Measurements from ENCODE around the gene CELF5. TPM values are rescaled to one million over a fixed set of nuclear protein-coding genes. Genes with fewer than 3 reads are reported as not detected.

CELF5 gene
- total RNA-seq, 2 donors from 2014 or later: 0.36 to 0.80 TPM

GRCh38 chr19:3322199-3322978 is 97.9 kb downstream of the CELF5 start:
- intact Hi-C loops (cut with DNase I): no loop called here

GRCh38 chr19:3323026-3323425 is 98.6 kb downstream of the CELF5 start:
- H3K4me1 ChIP-seq (replicated peaks): no peaks in the 10 kb centered on the region
- no peak overlapping the region for H3K27ac ChIP-seq
- WGBS: 52% methylated on average over 2 of the region's 2 CpGs
- no peak overlapping the region for H3K4me3 ChIP-seq
- no peaks in the 10 kb centered on the region for H3K9me3 ChIP-seq
- no peaks in the 10 kb centered on the region for H3K36me3 ChIP-seq
- no peak for DNase-seq (ENCODE audit: low spot score)
- no peak for TF ChIP-seq POLR2AphosphoS5 (IDR thresholded peaks at IDR 0.05)
- no peak for TF ChIP-seq POLR2A (IDR thresholded peaks at IDR 0.05)
- TF ChIP-seq, protein P1, sequence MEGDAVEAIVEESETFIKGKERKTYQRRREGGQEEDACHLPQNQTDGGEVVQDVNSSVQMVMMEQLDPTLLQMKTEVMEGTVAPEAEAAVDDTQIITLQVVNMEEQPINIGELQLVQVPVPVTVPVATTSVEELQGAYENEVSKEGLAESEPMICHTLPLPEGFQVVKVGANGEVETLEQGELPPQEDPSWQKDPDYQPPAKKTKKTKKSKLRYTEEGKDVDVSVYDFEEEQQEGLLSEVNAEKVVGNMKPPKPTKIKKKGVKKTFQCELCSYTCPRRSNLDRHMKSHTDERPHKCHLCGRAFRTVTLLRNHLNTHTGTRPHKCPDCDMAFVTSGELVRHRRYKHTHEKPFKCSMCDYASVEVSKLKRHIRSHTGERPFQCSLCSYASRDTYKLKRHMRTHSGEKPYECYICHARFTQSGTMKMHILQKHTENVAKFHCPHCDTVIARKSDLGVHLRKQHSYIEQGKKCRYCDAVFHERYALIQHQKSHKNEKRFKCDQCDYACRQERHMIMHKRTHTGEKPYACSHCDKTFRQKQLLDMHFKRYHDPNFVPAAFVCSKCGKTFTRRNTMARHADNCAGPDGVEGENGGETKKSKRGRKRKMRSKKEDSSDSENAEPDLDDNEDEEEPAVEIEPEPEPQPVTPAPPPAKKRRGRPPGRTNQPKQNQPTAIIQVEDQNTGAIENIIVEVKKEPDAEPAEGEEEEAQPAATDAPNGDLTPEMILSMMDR (IDR thresholded peaks at IDR 0.05): no peak
- peaks cover 3% of the 10 kb centered on the region for H3K27me3 ChIP-seq (replicated peaks; ENCODE audit: insufficient read depth)
- intact Hi-C loops (cut with DNase I): no loop called here

More at GRCh38 chr19:3322199-3322978, 97.9 kb downstream of the CELF5 start:
- no peak for DNase-seq (ENCODE audit: low spot score)
- 82% methylated on average over 6 of the region's 6 CpGs for WGBS
- Histone ChIP-seq H3K27ac (no peak overlapping the region), H3K9me3 (no peaks in the 10 kb centered on the region), H3K4me3 (no peak overlapping the region), H3K36me3 (no peaks in the 10 kb centered on the region), H3K4me1 (replicated peaks) (no peaks in the 10 kb centered on the region), H3K27me3 (replicated peaks; ENCODE audit: insufficient read depth) (peaks cover 3% of the 10 kb centered on the region)
- TF ChIP-seq, protein P1 (IDR thresholded peaks at IDR 0.05): no peak
- TF ChIP-seq POLR2A (IDR thresholded peaks at IDR 0.05) (no peak), POLR2AphosphoS5 (IDR thresholded peaks at IDR 0.05) (no peak)

DNA sequence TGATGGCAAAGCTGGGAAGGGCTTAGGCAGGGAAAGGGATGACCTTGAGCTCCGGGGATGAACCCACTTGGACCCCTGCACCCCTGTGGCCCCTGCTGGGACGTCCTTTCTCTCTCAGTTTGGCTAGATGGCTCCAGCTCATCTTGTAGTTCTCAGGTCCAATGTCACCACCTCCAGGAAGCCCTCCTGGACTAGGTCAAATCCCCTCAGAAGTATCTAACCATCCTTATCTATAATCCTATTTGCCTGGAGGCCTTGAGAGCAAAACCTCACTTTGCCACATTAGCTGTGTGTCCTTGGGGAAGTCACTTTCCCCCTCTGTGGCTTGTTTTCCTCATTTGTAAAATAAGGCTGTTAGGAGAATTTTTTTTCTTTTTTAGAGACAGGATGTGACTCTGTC is 99.2 kb downstream of the CELF5 start:
- Histone ChIP-seq H3K4me1 (replicated peaks) (no peaks in the 10 kb centered on the region), H3K27ac (no peak overlapping the region), H3K36me3 (no peaks in the 10 kb centered on the region), H3K4me3 (no peak overlapping the region), H3K9me3 (no peaks in the 10 kb centered on the region), H3K27me3 (replicated peaks; ENCODE audit: insufficient read depth) (peaks cover 3% of the 10 kb centered on the region)
- no peak for TF ChIP-seq POLR2AphosphoS5 (IDR thresholded peaks at IDR 0.05)
- no peak for TF ChIP-seq POLR2A (IDR thresholded peaks at IDR 0.05)
- TF ChIP-seq, protein P1 (IDR thresholded peaks at IDR 0.05): no peak
- intact Hi-C loops (cut with DNase I): loop anchor here (2.0 kb wide), 1 partner anchor 149 kb away; no protein-coding TSS in a partner anchor
- no peak for DNase-seq (ENCODE audit: low spot score)
- 43% methylated on average over 2 of the region's 2 CpGs for WGBS

DNA sequence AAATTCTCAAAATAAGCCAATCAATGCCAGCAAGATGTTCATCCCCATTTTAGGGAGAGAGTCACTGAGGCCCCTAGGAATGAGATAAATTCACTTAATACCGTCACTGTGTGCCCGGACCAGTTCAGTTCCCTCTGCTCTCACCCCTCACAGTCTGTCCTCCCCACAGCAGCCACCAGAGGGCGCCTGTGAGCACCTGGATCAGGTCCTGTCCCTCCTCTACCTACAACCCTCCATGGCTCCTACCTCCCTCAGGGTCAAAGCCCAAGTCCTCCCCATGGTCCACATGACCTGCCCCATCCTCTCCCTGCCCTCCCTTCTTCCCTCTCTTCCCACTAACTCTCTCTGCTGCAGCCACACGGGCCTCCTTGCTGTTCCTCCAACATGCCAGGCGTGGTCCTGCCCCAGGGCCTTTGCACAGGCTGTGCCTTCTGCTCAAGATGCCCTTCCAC is 100.0 kb downstream of the CELF5 start:
- Histone ChIP-seq H3K36me3 (no peaks in the 10 kb centered on the region), H3K27ac (no peak overlapping the region), H3K4me1 (replicated peaks) (no peaks in the 10 kb centered on the region), H3K27me3 (replicated peaks; ENCODE audit: insufficient read depth) (peaks cover 3% of the 10 kb centered on the region), H3K4me3 (no peak overlapping the region), H3K9me3 (no peaks in the 10 kb centered on the region)
- DNase-seq (ENCODE audit: low spot score): peak; percentile 40
- TF ChIP-seq POLR2AphosphoS5 (IDR thresholded peaks at IDR 0.05): no peak
- TF ChIP-seq, protein P1 (IDR thresholded peaks at IDR 0.05): peak; percentile 29 to 62 (median 56)
- intact Hi-C loops (cut with DNase I): loop anchor here (2.0 kb wide), 1 partner anchor 148 kb away; no protein-coding TSS in a partner anchor
- WGBS: 42% methylated on average over 5 of the region's 5 CpGs

- DNase-seq (ENCODE audit: low spot score): no peak
- Histone ChIP-seq H3K36me3 (no peaks in the 10 kb centered on the region), H3K4me3 (no peak overlapping the region), H3K27me3 (replicated peaks; ENCODE audit: insufficient read depth) (no peaks in the 10 kb centered on the region), H3K27ac (no peak overlapping the region), H3K4me1 (replicated peaks) (no peaks in the 10 kb centered on the region), H3K9me3 (no peaks in the 10 kb centered on the region)
- 75% methylated on average over 1 of the region's 1 CpG for WGBS
- no peak for TF ChIP-seq POLR2AphosphoS5 (IDR thresholded peaks at IDR 0.05)
- TF ChIP-seq, protein P1 (IDR thresholded peaks at IDR 0.05): no peak
- no peak for TF ChIP-seq POLR2A (IDR thresholded peaks at IDR 0.05)
- intact Hi-C loops (cut with DNase I): loop anchor here (2.0 kb wide), 1 partner anchor 147 kb away; no protein-coding TSS in a partner anchor
These were observed 101.0 kb downstream of the CELF5 start for GRCh38 chr19:3325451-3325850.
